NOMO-1 treated with dmso at 0.1 percent for 144 hours (cell line): ENCODE data around the gene KLHL25.

ENCODE experiments used
- DNase-seq: peaks from one replicate; lab custom pipeline; 2025; ENCODE audit not compliant: unreplicated experiment; lab: John Stamatoyannopoulos, UW

KLHL25 gene

DNA sequence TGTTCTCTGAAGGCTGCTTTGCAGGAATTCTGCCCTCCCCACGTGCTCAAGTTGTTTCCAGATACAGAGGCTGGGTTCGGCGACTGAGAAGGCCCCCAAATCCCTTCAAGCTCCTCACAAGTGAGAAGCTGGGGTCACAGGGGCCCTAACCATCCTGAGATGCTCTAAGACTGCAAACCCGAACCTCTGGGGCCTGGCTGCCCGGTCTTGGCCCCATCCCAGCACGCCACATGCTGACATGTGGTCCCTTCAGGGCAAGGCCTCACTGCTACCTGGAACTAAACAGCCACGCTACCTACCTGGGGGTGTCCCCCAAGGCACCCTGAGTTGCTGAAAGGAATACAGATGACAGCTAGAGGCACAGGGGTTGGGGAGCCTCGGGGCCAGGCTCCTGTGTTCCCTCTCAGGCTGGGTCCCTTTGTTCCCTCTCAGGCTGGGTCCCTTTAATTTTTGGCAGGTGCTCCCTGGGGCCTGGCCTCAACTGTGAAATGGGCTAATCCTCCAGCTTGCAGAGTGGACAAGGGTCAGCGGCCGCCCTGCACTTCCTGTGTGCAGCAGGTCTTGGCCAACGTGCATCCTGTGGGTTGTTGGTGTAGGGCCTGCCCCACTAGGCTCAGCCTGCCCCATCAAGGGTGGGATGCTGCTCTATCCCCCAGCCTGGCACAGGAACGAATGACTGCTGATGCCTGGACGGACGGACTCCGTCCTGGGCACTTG lies 32.5 kb downstream of the KLHL25 start:
- no peak for DNase-seq

DNA sequence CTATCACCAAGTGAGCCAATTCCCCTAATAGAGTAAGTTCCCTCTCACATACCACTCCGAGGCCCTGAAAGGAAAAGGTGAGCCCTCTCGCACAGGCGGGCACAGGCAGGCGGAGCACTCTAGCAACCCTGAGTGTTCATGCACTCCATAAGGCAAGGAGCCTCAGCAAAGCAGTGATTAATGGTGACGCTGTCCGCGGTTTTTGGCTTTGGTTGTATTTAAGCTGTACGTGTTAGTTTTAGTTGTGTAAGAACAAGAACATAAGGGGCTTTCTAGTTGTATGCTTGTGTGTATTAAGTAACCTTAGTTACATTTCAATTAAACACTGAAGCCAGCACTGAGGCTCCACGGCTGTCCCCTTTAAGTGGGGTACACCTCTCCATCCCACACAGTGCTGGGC lies 33.1 kb downstream of the KLHL25 start:
- DNase-seq = no peak

DNA sequence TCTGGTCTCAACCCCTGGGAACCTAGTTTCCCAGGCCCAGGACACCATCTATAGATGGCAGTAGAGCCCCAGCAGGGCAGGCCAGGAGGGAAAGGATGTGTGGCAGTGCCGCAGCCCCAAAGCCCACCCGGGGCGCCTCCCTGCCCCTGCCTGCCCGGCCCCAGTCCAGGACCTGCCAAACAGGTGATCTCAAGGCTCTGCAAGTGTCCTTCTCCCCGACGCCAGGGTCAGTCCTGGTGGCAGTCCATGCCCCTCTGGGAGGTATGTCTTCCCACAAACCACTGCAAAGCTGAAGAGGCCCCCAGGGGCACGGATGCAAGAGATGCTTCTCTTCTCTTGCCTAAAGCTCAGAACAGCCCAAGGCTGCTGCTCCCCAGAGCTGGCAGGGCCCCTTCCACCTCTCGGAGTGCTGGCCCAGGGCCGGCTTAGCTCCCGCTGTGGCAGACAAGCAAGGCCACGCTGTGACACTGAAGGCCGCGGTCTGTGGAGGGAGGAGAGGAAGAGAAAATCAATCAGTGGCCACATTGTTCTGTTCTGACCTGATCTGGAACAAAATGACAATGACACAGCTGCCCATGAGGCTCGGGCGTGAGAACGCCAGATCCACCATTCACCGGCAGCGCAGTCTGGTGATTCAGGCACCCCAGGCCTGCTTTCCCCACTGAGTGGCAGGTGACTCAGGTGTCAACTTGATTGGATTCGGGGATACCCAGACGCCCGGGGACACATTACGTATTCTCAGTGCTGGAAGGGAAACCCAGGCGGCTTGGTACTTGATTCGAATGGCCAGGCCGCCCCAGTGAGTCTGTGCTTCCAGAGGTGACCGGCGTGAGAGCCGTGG lies 34.0 kb downstream of the KLHL25 start:
- DNase-seq = no peak

GRCh38 chr15:85760049-85760448 lies 34.7 kb downstream of the KLHL25 start:
- DNase-seq = no peak

DNA sequence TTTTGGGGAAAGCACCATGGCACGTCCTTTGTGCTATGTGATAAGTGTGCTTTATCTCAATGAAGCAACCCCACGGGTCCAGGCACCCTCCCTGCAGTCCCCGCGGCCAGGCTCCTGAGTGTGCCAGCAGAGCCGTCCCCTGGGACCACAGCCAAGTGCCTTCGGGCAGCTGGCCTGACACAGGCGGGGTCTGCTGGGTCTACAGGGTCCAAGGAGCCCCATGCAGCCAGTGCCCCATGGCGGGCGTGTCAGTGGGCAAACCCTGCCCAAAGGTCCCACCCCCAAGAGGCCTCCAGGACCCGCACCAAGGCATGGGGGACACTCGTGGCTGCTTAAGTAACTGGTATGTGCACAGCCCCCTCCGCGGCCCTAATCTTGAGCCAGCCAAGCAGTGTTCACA lies 35.3 kb downstream of the KLHL25 start:
- no peak for DNase-seq

GRCh38 chr15:85758655-85758978 lies 36.1 kb downstream of the KLHL25 start:
- DNase-seq = no peak

DNA sequence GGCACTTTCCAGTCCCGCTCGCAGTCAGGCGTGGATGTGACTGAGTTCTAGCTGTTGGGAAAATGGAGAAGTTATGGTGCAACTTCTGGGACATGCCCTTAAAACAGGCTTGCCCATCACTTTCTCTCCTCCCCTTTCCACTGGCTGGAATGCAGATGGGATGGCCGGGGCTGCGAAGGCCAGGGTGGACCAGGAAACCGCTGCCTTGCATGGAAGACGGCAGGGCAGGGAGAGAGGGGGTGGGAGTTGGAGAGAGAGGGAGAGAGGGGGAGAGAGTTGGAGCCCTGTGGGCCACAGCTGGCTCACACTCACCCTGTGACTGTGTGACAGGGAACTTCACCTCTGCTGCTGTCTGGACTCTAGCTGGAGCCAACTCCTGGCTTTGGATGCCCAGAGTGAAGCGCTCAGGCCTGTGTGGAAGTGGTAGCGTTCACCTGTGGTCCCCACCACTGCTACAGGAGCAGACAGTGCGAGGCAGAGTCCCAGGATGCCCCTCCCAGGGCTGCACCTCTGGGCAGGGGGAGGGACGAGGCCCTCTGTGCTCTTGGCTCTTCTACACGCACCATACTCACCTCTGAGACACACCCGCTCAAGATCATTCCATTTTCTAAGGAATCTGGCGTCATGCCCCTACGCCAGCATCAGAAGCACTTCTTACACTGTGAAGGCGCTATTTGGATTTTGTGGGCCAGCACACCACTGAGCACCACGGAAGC lies 36.6 kb downstream of the KLHL25 start:
- DNase-seq = no peak

DNA sequence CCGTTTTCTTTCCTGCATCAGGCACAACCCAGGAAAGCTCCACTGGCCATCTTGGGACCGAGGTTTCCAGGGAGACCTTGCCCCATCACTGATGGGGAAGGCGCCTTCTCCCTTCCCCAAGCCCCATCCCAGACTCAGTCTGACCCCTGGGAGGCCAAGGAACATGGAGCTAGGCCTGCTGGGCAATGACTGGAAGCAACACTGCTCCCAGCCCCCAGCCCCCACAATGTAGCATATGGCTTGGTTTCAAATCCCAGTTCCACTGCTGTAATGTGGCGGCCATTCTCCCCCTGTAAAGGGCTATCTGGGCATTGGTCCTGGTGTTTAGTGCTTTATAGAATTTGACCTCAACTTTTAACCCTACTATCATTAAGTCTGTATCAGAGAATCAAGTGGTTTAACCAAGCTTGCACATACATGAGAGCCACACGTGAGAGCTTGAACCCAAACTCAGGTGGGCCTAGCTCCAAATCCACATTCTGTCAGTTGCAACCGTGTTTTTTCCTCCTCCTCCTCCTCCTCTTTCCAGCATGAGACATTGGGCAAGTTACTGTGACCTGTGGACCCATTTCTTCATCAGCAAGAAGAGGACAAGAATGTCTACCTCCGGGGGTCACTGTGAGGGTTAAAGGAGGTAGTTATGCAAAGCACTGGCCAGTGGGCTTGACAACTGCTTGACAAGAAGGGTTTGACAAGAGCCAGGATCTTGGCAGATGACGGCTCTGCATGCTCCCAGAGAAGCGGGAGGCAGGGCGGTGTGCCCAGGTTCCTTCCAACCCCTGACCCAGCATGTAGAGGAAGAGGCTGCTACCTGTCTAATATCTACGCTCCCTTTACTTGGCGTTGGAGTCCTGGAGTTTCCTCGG lies 37.4 kb downstream of the KLHL25 start:
- DNase-seq = no peak

GRCh38 chr15:85756411-85757072 lies 38.2 kb downstream of the KLHL25 start:
- DNase-seq = no peak

GRCh38 chr15:85755942-85756341 lies 38.8 kb downstream of the KLHL25 start:
- DNase-seq = no peak

GRCh38 chr15:85755471-85755870 lies 39.3 kb downstream of the KLHL25 start:
- no peak for DNase-seq

DNA sequence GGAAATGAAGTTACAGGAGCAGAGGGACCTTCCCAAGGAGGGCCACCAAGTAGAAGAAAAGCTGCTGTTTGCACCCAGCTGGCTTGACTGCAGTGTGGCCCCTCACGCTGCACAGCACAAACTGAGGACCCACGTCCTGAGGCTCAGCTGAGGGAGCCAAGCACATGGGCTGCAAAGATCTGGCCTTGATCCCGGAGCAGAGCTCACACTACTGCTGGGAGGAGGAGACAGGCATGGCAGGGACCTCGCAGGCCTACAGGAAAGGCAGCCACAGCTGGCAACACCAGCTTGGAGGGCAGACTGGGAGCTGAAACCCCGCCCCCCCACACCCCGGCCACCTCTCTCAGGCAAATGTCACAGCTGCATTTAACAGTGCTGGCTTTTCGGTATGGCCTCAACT lies 39.7 kb downstream of the KLHL25 start:
- DNase-seq = no peak

GRCh38 chr15:85753791-85754452 lies 40.8 kb downstream of the KLHL25 start:
- no peak for DNase-seq

- no peak for DNase-seq
These were observed 41.5 kb downstream of the KLHL25 start for GRCh38 chr15:85753261-85753660.

DNA sequence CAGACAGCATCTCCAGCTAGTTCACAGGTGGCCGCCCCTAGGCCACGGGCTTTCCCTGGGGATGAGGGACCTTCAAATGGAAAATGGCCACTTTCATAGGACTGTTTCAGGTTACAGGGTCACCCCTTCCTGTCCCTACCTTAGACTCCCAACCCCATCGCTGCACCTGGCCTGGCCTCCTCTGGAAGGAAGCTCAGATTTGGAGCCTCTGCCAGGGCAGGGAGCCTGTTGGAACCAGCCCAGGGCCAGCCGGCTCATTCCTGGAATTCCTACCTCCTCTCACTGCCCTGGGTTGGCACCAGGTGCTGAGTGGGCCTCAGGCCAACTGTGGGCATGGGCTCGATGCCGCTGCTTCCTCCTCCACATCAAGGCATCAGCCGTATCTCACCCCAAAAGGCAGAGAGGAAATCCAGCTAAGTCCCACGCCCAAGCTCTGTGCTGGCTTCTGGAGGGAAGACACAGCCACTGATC lies 42.2 kb downstream of the KLHL25 start:
- no peak for DNase-seq

DNA sequence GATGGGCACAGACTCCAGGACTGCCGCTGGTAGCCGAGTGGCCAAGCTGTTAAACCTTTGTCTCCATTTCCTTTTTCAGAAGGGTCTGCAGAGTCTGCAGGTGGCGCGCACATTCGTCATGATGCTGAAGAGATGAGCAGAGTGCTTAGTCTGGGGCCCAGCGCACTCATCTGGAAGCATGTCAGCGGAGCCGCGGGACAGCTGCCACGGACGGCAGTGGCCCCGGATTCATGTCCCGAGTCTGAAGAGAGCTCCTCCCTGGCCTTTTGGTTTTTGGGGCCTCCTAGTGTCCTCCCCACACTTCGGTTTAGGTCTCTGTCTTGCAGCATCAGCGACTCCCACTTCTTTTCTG lies 42.6 kb downstream of the KLHL25 start:
- DNase-seq = no peak

DNA sequence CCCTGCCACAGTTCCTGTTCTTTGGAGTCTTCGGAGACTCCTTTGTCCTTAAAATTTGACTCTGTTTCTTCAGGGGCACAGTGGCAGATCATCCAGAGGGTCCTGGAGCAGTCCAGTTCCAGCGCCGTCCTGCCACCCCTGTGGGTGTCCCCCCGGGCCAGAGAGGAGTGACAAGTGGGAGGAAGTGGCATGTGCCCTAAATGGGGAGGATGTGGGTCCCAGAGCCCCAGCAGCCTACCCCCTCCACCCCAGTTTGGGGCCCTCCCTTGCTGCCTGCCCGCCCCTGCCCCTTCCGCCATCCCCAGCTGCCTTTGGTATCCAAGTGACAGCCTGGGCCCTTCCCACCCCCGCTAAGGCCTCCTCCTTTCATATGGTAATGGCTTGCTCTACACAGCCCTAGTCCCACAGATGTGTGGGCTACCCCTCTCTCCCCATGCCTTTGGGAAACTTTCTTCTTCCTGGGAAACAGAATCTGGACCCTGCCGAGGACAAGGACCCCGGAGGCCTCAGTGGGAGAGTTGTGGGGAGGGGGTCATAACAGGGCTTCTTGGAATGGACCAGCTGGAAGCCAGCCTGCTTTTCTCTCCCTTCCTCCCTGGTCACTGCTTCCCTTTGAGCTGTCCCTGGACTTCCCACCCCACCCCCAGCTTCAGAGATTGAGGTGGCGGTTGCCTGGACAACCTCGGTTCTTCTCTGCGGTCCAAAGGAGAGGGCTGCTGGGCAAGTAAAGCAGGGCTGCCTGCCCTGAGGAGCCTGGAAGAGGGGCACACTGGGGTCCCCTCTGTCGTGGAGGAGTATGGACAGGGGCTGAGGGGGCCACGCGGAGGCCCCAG lies 43.2 kb downstream of the KLHL25 start:
- DNase-seq = no peak

DNA sequence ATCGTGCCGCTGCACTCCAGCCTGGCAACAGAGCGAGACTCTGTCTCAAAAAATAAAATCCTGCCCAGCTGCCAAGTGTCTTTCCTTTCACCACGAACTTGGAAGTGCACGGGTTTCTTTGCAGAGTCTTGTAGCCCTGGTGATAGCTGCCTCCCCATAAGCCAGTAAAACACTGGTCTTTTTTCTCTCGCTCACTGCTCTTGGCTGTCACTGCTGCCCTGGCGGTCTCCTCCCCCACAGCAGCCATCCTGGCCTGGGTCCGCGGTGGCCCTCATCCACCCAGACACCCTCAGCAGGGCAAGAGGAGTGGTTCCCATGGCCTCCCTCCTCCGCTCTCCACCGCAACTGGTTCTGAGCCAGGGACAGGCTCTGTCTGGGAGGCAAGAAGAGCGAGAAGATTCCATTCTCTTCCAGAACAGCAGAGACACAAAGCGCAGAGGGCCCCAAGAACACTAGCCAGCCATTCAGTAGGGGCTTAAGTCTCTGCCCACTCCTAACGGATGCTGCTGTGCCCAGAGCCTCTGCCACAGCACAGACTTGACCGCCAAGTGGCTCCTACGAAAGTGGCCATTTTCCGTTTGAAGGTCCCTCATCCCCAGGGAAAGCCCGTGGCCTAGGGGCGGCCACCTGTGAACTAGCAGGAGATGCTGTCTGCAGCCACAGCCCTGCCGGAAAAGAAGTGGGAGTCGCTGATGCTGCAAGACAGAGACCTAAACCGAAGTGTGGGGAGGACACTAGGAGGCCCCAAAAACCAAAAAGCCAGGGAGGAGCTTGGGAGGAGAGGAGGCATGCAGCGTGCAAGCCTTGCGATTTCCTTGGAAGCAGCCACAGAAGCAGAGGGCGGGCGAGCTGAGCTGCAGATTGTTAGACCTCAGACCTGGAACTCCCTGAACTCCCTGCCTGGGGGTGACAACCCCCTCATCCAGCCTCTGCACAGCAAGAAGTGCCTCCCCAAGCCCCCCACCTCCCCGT lies 44.1 kb downstream of the KLHL25 start:
- DNase-seq = no peak
